ENCODE results near the gene AMY2B.
"Not testable (repeated sequence)": the region's sequence is repeated elsewhere in the genome, so short reads cannot be mapped to it uniquely, and the experiment has no call there.

AMY2B gene

GRCh38 chr1:103571289-103571688 lies at the start of gene AMY2B:
Gene AMY2B, plus strand, starts transcription at chr1:103571589. Its CDS starts 14 bp downstream, at chr1:103571603.
- not testable (repeated sequence) for H3K9me3 Mint-ChIP-seq, H3K27ac Mint-ChIP-seq, H3K4me3 Mint-ChIP-seq, ATAC-seq, H3K4me1 Mint-ChIP-seq, H3K27me3 Mint-ChIP-seq
- peaks cover 35% of the 10 kb centered on the region for H3K36me3 Mint-ChIP-seq

- Mint-ChIP-seq H3K9me3 (no peaks in the 10 kb centered on the region), H3K4me1 (peaks cover 23% of the 10 kb centered on the region), H3K4me3 (no peak overlapping the region), H3K27ac (no peak overlapping the region), H3K36me3 (peaks cover 7% of the 10 kb centered on the region), H3K27me3 (no peaks in the 10 kb centered on the region)
- no peak for ATAC-seq
These were observed 48.0 kb upstream of the AMY2B start for GRCh38 chr1:103523346-103523745.

GRCh38 chr1:103525114-103525606 lies 46.2 kb upstream of the AMY2B start:
- ATAC-seq, result peak; percentile 83
- H3K27me3 Mint-ChIP-seq, result no peaks in the 10 kb centered on the region
- H3K9me3 Mint-ChIP-seq, result no peaks in the 10 kb centered on the region
- H3K36me3 Mint-ChIP-seq, result peaks cover 23% of the 10 kb centered on the region
- peaks cover 41% of the 10 kb centered on the region for H3K4me1 Mint-ChIP-seq
- peak overlapping the region; percentile 96 for H3K27ac Mint-ChIP-seq
- peak overlapping the region; percentile 71 for H3K4me3 Mint-ChIP-seq

GRCh38 chr1:103525607-103526507 lies 45.5 kb upstream of the AMY2B start, which contains the start of gene RNPC3:
Gene RNPC3, plus strand, starts transcription at chr1:103525699. Its CDS starts 372 bp downstream, at chr1:103526071.
- Mint-ChIP-seq H3K36me3 (peaks cover 30% of the 10 kb centered on the region), H3K9me3 (no peaks in the 10 kb centered on the region), H3K4me1 (peaks cover 48% of the 10 kb centered on the region), H3K4me3 (peak within 1 kb of the TSS; percentile 98), H3K27me3 (no peaks in the 10 kb centered on the region), H3K27ac (peak within 1 kb of the TSS; percentile 96)
- ATAC-seq, result peak; percentile 87

GRCh38 chr1:103527331-103527730 lies 44.1 kb upstream of the AMY2B start:
- H3K4me1 Mint-ChIP-seq, result peaks cover 63% of the 10 kb centered on the region

GRCh38 chr1:103529746-103530145 lies 41.6 kb upstream of the AMY2B start:
- Mint-ChIP-seq H3K4me1 (peaks cover 67% of the 10 kb centered on the region), H3K27ac (no peak overlapping the region), H3K27me3 (no peaks in the 10 kb centered on the region), H3K9me3 (no peaks in the 10 kb centered on the region), H3K36me3 (peaks cover 55% of the 10 kb centered on the region), H3K4me3 (no peak overlapping the region)
- ATAC-seq, result no peak

More at GRCh38 chr1:103527331-103527730, 44.1 kb upstream of the AMY2B start:
- H3K27me3 Mint-ChIP-seq, result no peaks in the 10 kb centered on the region
- H3K27ac Mint-ChIP-seq, result no peak overlapping the region
- no peak for ATAC-seq
- H3K4me3 Mint-ChIP-seq, result peak overlapping the region; percentile 45
- H3K36me3 Mint-ChIP-seq, result peaks cover 45% of the 10 kb centered on the region
- no peaks in the 10 kb centered on the region for H3K9me3 Mint-ChIP-seq

GRCh38 chr1:103538226-103538625 lies 33.2 kb upstream of the AMY2B start:
- Mint-ChIP-seq H3K36me3 (peaks cover 37% of the 10 kb centered on the region), H3K27ac (no peak overlapping the region), H3K4me1 (peaks cover 1% of the 10 kb centered on the region), H3K9me3 (no peaks in the 10 kb centered on the region), H3K4me3 (no peak overlapping the region), H3K27me3 (no peaks in the 10 kb centered on the region)
- ATAC-seq, result no peak

GRCh38 chr1:103541431-103541830 lies 30.0 kb upstream of the AMY2B start:
- no peak for ATAC-seq
- Mint-ChIP-seq H3K4me3 (no peak overlapping the region), H3K9me3 (no peaks in the 10 kb centered on the region), H3K27me3 (no peaks in the 10 kb centered on the region), H3K4me1 (no peaks in the 10 kb centered on the region), H3K36me3 (peaks cover 42% of the 10 kb centered on the region), H3K27ac (no peak overlapping the region)

GRCh38 chr1:103546496-103546895 lies 24.9 kb upstream of the AMY2B start:
- ATAC-seq, result no peak
- Mint-ChIP-seq H3K9me3 (no peaks in the 10 kb centered on the region), H3K27me3 (no peaks in the 10 kb centered on the region), H3K27ac (no peak overlapping the region), H3K4me1 (no peaks in the 10 kb centered on the region), H3K4me3 (no peak overlapping the region), H3K36me3 (peaks cover 32% of the 10 kb centered on the region)

- Mint-ChIP-seq H3K27me3 (no peaks in the 10 kb centered on the region), H3K4me3 (no peak overlapping the region), H3K36me3 (peaks cover 30% of the 10 kb centered on the region), H3K9me3 (no peaks in the 10 kb centered on the region), H3K27ac (no peak overlapping the region), H3K4me1 (no peaks in the 10 kb centered on the region)
- no peak for ATAC-seq
These were observed 23.5 kb upstream of the AMY2B start for GRCh38 chr1:103547840-103548239.

GRCh38 chr1:103560427-103560826 lies 11.0 kb upstream of the AMY2B start:
- H3K9me3 Mint-ChIP-seq, result no peaks in the 10 kb centered on the region
- H3K27ac Mint-ChIP-seq, result no peak overlapping the region
- peaks cover 19% of the 10 kb centered on the region for H3K36me3 Mint-ChIP-seq
- H3K27me3 Mint-ChIP-seq, result no peaks in the 10 kb centered on the region
- H3K4me3 Mint-ChIP-seq, result no peak overlapping the region
- no peak for ATAC-seq
- H3K4me1 Mint-ChIP-seq, result peaks cover 7% of the 10 kb centered on the region

- not testable (repeated sequence) for H3K9me3 Mint-ChIP-seq, H3K27me3 Mint-ChIP-seq, H3K4me1 Mint-ChIP-seq, ATAC-seq, H3K4me3 Mint-ChIP-seq
- Mint-ChIP-seq H3K36me3 (peaks cover 17% of the 10 kb centered on the region), H3K27ac (peak overlapping the region; percentile 15)
These were observed 10.3 kb upstream of the AMY2B start for GRCh38 chr1:103561124-103561523.

GRCh38 chr1:103561643-103562395 lies 9.6 kb upstream of the AMY2B start:
- H3K4me1 Mint-ChIP-seq, result peaks cover 7% of the 10 kb centered on the region
- no peaks in the 10 kb centered on the region for H3K9me3 Mint-ChIP-seq
- peak overlapping the region; percentile 15 for H3K27ac Mint-ChIP-seq
- H3K36me3 Mint-ChIP-seq, result peaks cover 12% of the 10 kb centered on the region
- no peaks in the 10 kb centered on the region for H3K27me3 Mint-ChIP-seq
- no peak for ATAC-seq
- no peak overlapping the region for H3K4me3 Mint-ChIP-seq

- H3K36me3 Mint-ChIP-seq, result peaks cover 13% of the 10 kb centered on the region
- H3K27ac Mint-ChIP-seq, result no peak overlapping the region
- no peaks in the 10 kb centered on the region for H3K9me3 Mint-ChIP-seq
- H3K4me3 Mint-ChIP-seq, result no peak overlapping the region
- H3K27me3 Mint-ChIP-seq, result no peaks in the 10 kb centered on the region
- H3K4me1 Mint-ChIP-seq, result peaks cover 7% of the 10 kb centered on the region
- ATAC-seq, result no peak
These were observed 8.3 kb upstream of the AMY2B start for GRCh38 chr1:103563056-103563455.

GRCh38 chr1:103569493-103569892 lies 1.9 kb upstream of the AMY2B start:
- Mint-ChIP-seq H3K27ac (no peak overlapping the region), H3K27me3 (no peaks in the 10 kb centered on the region), H3K4me3 (no peak overlapping the region), H3K36me3 (peaks cover 36% of the 10 kb centered on the region), H3K9me3 (no peaks in the 10 kb centered on the region), H3K4me1 (no peaks in the 10 kb centered on the region)
- no peak for ATAC-seq

Data from stimulated activated memory B cell treated with anti-CD40 and anti-IgM and Interleukin-4, amounts not matched to agents 10 μg/mL and 1 μg/mL and 100 μg/mL, for 72 hours (primary cell).